ENCODE measurements around the gene DVL2. TPM values are rescaled to one million over a fixed set of nuclear protein-coding genes. Genes with fewer than 3 reads are reported as not detected.

DVL2 gene
- total and polyA plus RNA-seq, 2 of the 13 experiments (the other 11 are each of a cell fraction or from before 2014, with no cell fraction given): 5.7 to 38.2 TPM

GRCh38 chr17:7234083-7234951, at the start of gene DVL2 (continued):
- no peak for TF ChIP-seq ZNF496 (CRISPR knock-in tag; IDR thresholded peaks at IDR 0.05; ENCODE audit: insufficient replicate concordance)
- no peak for TF ChIP-seq ZNF570 (CRISPR knock-in tag; IDR thresholded peaks at IDR 0.05; ENCODE audit: borderline replicate concordance)
- TF ChIP-seq ZNF414 (CRISPR knock-in tag; IDR thresholded peaks at IDR 0.05): no peak
- no peak for TF ChIP-seq ZFAT (CRISPR knock-in tag; conservative IDR thresholded peaks at IDR 0.05)
- no peak for TF ChIP-seq CBX2 (IDR thresholded peaks at IDR 0.05; ENCODE audit: low read depth, low read length)
- no peak for TF ChIP-seq CBX2 (CRISPR knock-in tag; IDR thresholded peaks at IDR 0.05; ENCODE audit: low read depth)
- TF ChIP-seq ZC3H13 (CRISPR knock-in tag; IDR thresholded peaks at IDR 0.05): peak; percentile 100
- peak; percentile 73; the same call in 1 of the 2 replicates for TF ChIP-seq ZNF142 (CRISPR knock-in tag; IDR thresholded peaks at IDR 0.05)
- 0 out of 2 replicates have a peak, but pooled peaks have one; percentile 12 for TF ChIP-seq ZBED4 (CRISPR knock-in tag; IDR thresholded peaks at IDR 0.05; ENCODE audit: borderline replicate concordance)
- peak; percentile 76; the same call in 1 of the 2 replicates for TF ChIP-seq FUBP1 (CRISPR knock-in tag; IDR thresholded peaks at IDR 0.05; ENCODE audit: borderline replicate concordance)
- peak; percentile 98 for TF ChIP-seq SAFB2 (CRISPR knock-in tag; IDR thresholded peaks at IDR 0.05; ENCODE audit: borderline replicate concordance, low read depth)
- no peak for TF ChIP-seq GLI4 (CRISPR knock-in tag; IDR thresholded peaks at IDR 0.05; ENCODE audit: borderline replicate concordance)
- no peak for TF ChIP-seq MTA3 (CRISPR knock-in tag; IDR thresholded peaks at IDR 0.05)
- no peak for TF ChIP-seq ATRX (CRISPR knock-in tag; IDR thresholded peaks at IDR 0.05; ENCODE audit: borderline replicate concordance)

All from HepG2 (cell line).